HCT116 (cell line): ENCODE measurements around the gene RNPEP. TPM values are rescaled to one million over a fixed set of nuclear protein-coding genes. Genes with fewer than 3 reads are reported as not detected.

Source experiments
- ATAC-seq: fragments of 200-7000 bp; cut with Tn5 transposase; 2 replicates; pipeline ENCODE4 v1.9.1; 2020; ENCODE audit warnings: mild to moderate bottlenecking, moderate library complexity
- BruUV-seq: library from RNA; stranded (reverse); fragments of 400-500 nt; replicated peaks from 2 replicates; lab custom pipeline; 2021; lab: Mats Ljungman, UMichigan
- CTCF ChIA-PET: fragments of 300-600 bp; sonication (Branson Sonifier 250); formaldehyde crosslinking; loops from one replicate; lab custom pipeline; 2021; ENCODE audit warnings: antibody characterized with exemption; lab: Charles Lee
- POLR2A ChIA-PET: fragments of 300-600, 350-600 bp; sonication (Branson Sonifier 250); formaldehyde crosslinking; loops from one replicate; lab custom pipeline; 2021; ENCODE audit warnings: antibody characterized with exemption; lab: Charles Lee
- RAD21 ChIA-PET, 2 experiments: fragments of 300-600 bp; sonication (Branson Sonifier 250); formaldehyde crosslinking; loops; one replicate each; lab custom pipeline; 2023; ENCODE audit warnings: low total read pairs in 2 of 2; ENCODE audit not compliant: uncharacterized antibody in 2 of 2, unreplicated experiment in 2 of 2, low non-redundant PET in 1 of 2; lab: Charles Lee
- DNase-seq: peaks from one replicate; pipeline ENCODE4 v3.0.0-alpha.2; 2010; ENCODE audit warnings: low read depth, low spot score
- H2AFZ ChIP-seq: fragments of 200-600 bp; shearing (Covaris generic), sonication (generic); 2 replicates; pipeline ENCODE4 v1.6.1; 2017; ENCODE audit warnings: low read depth, mixed run types, mixed read lengths, antibody characterized with exemption, low read length; ENCODE audit not compliant: poor library complexity, severe bottlenecking
- H3K27ac ChIP-seq: 2 replicates; pipeline ENCODE4 v1.5.1; 2012; ENCODE audit warnings: low read depth, low read length
- H3K27me3 ChIP-seq: fragments of 200-600 bp; sonication (generic); 2 replicates; pipeline ENCODE4 v1.6.1; 2016; ENCODE audit warnings: mixed run types, low read length, mixed read lengths; ENCODE audit not compliant: insufficient read depth
- H3K36me3 ChIP-seq, 2 experiments: fragments of 200-500 bp in 1 of 2; fragments of 200-600 bp in 1 of 2; sonication (Bioruptor generic) in 1 of 2; sonication (generic) in 1 of 2; 2 replicates each; pipeline versions ENCODE4 v1.5.1 to v1.6.1; 2014 to 2016; ENCODE audit warnings: low read length in 2 of 2, inconsistent platforms in 1 of 2, mixed read lengths in 1 of 2, mixed run types in 1 of 2; ENCODE audit not compliant: insufficient read depth in 2 of 2, control insufficient read depth in 1 of 2
- H3K4me1 ChIP-seq, 2 experiments: fragments of 200-600 bp in 1 of 2; sonication (generic) in 1 of 2; 2 replicates each; pipeline versions ENCODE4 v1.5.1 to v1.6.1; 2012 to 2017; ENCODE audit warnings: low read length in 2 of 2, inconsistent platforms in 1 of 2, mild to moderate bottlenecking in 1 of 2, mixed read lengths in 1 of 2, mixed run types in 1 of 2, moderate library complexity in 1 of 2; ENCODE audit not compliant: insufficient read depth in 2 of 2, control insufficient read depth in 1 of 2
- H3K4me2 ChIP-seq: fragments of 200-600 bp; sonication (generic); 2 replicates; pipeline ENCODE4 v1.6.1; 2017; ENCODE audit warnings: mixed run types, low read length, mixed read lengths
- H3K4me3 ChIP-seq, 2 experiments: fragments of 200-600 bp in 1 of 2; sonication (generic) in 1 of 2; replicated peaks in 1 of 2; 2 replicates each; pipeline ENCODE4 v1.5.1; 2011 to 2016; ENCODE audit warnings: low read length in 2 of 2, control low read depth in 1 of 2, low read depth in 1 of 2, mild to moderate bottlenecking in 1 of 2, mixed read lengths in 1 of 2, mixed run types in 1 of 2
- H3K79me2 ChIP-seq: fragments of 200-600 bp; sonication (generic); 2 replicates; pipeline ENCODE4 v1.6.1; 2017; ENCODE audit warnings: mild to moderate bottlenecking, mixed run types, low read length, moderate library complexity, mixed read lengths; ENCODE audit not compliant: insufficient read depth
- H3K9ac ChIP-seq: fragments of 200-600 bp; sonication (generic); 2 replicates; pipeline ENCODE4 v1.6.1; 2016; ENCODE audit warnings: low read length, mixed read lengths
- H3K9me2 ChIP-seq: fragments of 200-600 bp; sonication (generic), shearing (Covaris generic); 2 replicates; pipeline ENCODE4 v1.6.1; 2017; ENCODE audit warnings: mixed run types, mild to moderate bottlenecking, moderate library complexity; ENCODE audit not compliant: insufficient read depth
- H3K9me3 ChIP-seq, 2 experiments: fragments of 200-500 bp in 1 of 2; fragments of 200-600 bp in 1 of 2; sonication (Bioruptor generic) in 1 of 2; sonication (generic) in 1 of 2; 2 replicates each; pipeline ENCODE4 v1.6.1; 2014 to 2017; ENCODE audit warnings: low read length in 2 of 2, mixed read lengths in 2 of 2, inconsistent platforms in 1 of 2, low read depth in 1 of 2, mild to moderate bottlenecking in 1 of 2, mixed run types in 1 of 2, moderate library complexity in 1 of 2; ENCODE audit not compliant: control insufficient read depth in 1 of 2, insufficient read depth in 1 of 2
- H4K20me1 ChIP-seq: fragments of 200-600 bp; sonication (generic), shearing (Covaris generic); 2 replicates; pipeline ENCODE4 v1.6.1; 2017; ENCODE audit warnings: mixed run types, mild to moderate bottlenecking, moderate library complexity; ENCODE audit not compliant: insufficient read depth
- EGR1 ChIP-seq: IDR thresholded peaks from 2 replicates; pipeline ENCODE4 v1.6.1; 2012; ENCODE audit warnings: low read depth
- JUND ChIP-seq: IDR thresholded peaks from 2 replicates; pipeline ENCODE4 v1.6.1; 2012
- RAD21 ChIP-seq: IDR thresholded peaks from 2 replicates; pipeline ENCODE4 v1.6.1; 2012; ENCODE audit warnings: low read depth, mild to moderate bottlenecking
- REST ChIP-seq: IDR thresholded peaks from 2 replicates; pipeline ENCODE4 v1.6.1; 2012; ENCODE audit warnings: low read depth
- SP1 ChIP-seq: IDR thresholded peaks from 2 replicates; pipeline ENCODE4 v1.6.1; 2012; ENCODE audit warnings: low read depth
- ZFX ChIP-seq: fragments of 450-650 bp; IDR thresholded peaks from 2 replicates; pipeline ENCODE4 v1.6.1; 2017
- intact Hi-C: fragments of 100-400 bp; cut with micrococcal nuclease; formaldehyde crosslinking; loops from 2 replicates; pipeline ENCODE4 v1.10.0; 2022
- total RNA-seq: library from RNA; stranded (reverse); gene quantifications from one replicate; pipeline ENCODE4 v1.2.1, GENCODE V29; 2021; ENCODE audit not compliant: unreplicated experiment
- TF ChIP-seq, protein P1 (sequence below): IDR thresholded peaks from 2 replicates; pipeline ENCODE4 v1.6.1; 2011; ENCODE audit warnings: mild to moderate bottlenecking, low read length, moderate library complexity; ENCODE audit not compliant: insufficient replicate concordance; ENCODE audit errors: extremely low read depth
- TF ChIP-seq, protein P2 (sequence below), 3 experiments: fragments of 200-600 bp in 1 of 3; sonication (generic) in 1 of 3; IDR thresholded peaks in 2 of 3; conservative IDR thresholded peaks in 1 of 3; 2 replicates each; pipeline ENCODE4 v1.5.1; 2012 to 2017; ENCODE audit warnings: low read depth in 2 of 3, low read length in 2 of 3, antibody characterized with exemption in 1 of 3, borderline replicate concordance in 1 of 3, control low read depth in 1 of 3, mild to moderate bottlenecking in 1 of 3, mixed read lengths in 1 of 3, mixed run types in 1 of 3, moderate library complexity in 1 of 3; ENCODE audit not compliant: insufficient read depth in 1 of 3

Gene RNPEP
- total RNA-seq, 1 experiment from 2014 or later: 85.9 TPM

DNA sequence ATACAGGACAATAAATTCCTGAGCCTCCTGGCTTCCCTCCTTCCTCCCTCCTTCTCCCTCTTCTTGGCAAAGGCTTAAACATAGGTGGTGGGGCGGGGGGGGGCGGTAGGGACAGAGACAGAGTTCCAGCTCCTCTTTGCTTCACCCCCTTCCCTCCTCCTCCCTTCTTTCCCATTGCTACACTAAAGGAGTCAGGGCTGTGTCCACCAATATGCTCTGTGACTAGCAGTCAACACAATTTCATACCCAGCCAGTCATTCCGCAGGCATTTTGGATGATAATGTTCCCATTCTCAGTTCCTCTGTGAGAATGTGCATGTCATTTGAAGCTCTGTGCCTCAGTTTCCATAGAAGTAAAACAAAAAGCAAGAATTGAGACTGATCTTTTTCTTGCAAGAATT lies 37.8 kb upstream of the RNPEP start:
- no peak for ATAC-seq
- H3K4me2 ChIP-seq: no peak overlapping the region
- no peak overlapping the region for H3K4me3 ChIP-seq
- H3K9me3 ChIP-seq: no peaks in the 10 kb centered on the region
- ChIA-PET CTCF (interaction anchor here (1.1 kb wide), 1 partner anchor 49 kb away, joined by 5 read pairs; no protein-coding TSS in a partner anchor), POLR2A (no interaction called here), RAD21 (no interaction called here)
- no peak overlapping the region for H3K9ac ChIP-seq
- DNase-seq: no peak
- TF ChIP-seq, protein P1, sequence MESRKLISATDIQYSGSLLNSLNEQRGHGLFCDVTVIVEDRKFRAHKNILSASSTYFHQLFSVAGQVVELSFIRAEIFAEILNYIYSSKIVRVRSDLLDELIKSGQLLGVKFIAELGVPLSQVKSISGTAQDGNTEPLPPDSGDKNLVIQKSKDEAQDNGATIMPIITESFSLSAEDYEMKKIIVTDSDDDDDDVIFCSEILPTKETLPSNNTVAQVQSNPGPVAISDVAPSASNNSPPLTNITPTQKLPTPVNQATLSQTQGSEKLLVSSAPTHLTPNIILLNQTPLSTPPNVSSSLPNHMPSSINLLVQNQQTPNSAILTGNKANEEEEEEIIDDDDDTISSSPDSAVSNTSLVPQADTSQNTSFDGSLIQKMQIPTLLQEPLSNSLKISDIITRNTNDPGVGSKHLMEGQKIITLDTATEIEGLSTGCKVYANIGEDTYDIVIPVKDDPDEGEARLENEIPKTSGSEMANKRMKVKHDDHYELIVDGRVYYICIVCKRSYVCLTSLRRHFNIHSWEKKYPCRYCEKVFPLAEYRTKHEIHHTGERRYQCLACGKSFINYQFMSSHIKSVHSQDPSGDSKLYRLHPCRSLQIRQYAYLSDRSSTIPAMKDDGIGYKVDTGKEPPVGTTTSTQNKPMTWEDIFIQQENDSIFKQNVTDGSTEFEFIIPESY: no peak
- no peak for TF ChIP-seq RAD21
- H3K79me2 ChIP-seq: no peaks in the 10 kb centered on the region
- H3K36me3 ChIP-seq: no peaks in the 10 kb centered on the region
- no peak overlapping the region for H2AFZ ChIP-seq
- no peaks in the 10 kb centered on the region for H4K20me1 ChIP-seq
- BruUV-seq: no TSS peak
- H3K27ac ChIP-seq: no peak overlapping the region
- H3K4me1 ChIP-seq: peaks cover 10 to 11% of the 10 kb centered on the region in 2 experiments; a peak in 3 of 4 replicates
- peaks cover 11% of the 10 kb centered on the region for H3K27me3 ChIP-seq
- intact Hi-C loops: no loop called here
- H3K9me2 ChIP-seq: no peaks in the 10 kb centered on the region

GRCh38 chr1:201945157-201945556 lies 37.3 kb upstream of the RNPEP start:
- no peaks in the 10 kb centered on the region for H3K9me3 ChIP-seq
- peaks cover 10 to 11% of the 10 kb centered on the region in 2 experiments; a peak in 3 of 4 replicates for H3K4me1 ChIP-seq
- ChIA-PET POLR2A (interaction anchor here (1.0 kb wide), 1 partner anchor 10 kb away, joined by 5 read pairs; the partner anchor contains the start of gene TIMM17A), RAD21 (no interaction called here), CTCF (interaction anchor here (1.1 kb wide), 1 partner anchor 49 kb away, joined by 5 read pairs; no protein-coding TSS in a partner anchor)
- no TSS peak for BruUV-seq
- H3K79me2 ChIP-seq: no peaks in the 10 kb centered on the region
- H3K9me2 ChIP-seq: no peaks in the 10 kb centered on the region
- TF ChIP-seq REST (no peak), RAD21 (peak; percentile 25; the same call in 1 of the 2 replicates), ZFX (no peak), JUND (no peak), EGR1 (no peak), SP1 (no peak)
- TF ChIP-seq, protein P2, sequence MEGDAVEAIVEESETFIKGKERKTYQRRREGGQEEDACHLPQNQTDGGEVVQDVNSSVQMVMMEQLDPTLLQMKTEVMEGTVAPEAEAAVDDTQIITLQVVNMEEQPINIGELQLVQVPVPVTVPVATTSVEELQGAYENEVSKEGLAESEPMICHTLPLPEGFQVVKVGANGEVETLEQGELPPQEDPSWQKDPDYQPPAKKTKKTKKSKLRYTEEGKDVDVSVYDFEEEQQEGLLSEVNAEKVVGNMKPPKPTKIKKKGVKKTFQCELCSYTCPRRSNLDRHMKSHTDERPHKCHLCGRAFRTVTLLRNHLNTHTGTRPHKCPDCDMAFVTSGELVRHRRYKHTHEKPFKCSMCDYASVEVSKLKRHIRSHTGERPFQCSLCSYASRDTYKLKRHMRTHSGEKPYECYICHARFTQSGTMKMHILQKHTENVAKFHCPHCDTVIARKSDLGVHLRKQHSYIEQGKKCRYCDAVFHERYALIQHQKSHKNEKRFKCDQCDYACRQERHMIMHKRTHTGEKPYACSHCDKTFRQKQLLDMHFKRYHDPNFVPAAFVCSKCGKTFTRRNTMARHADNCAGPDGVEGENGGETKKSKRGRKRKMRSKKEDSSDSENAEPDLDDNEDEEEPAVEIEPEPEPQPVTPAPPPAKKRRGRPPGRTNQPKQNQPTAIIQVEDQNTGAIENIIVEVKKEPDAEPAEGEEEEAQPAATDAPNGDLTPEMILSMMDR (IDR thresholded peaks at IDR 0.05 in 2 of 3, conservative IDR thresholded peaks at IDR 0.05 in 1 of 3; ENCODE audit: borderline replicate concordance in 1 of 3, insufficient read depth in 1 of 3, low read depth in 2 of 3, low read length in 2 of 3): peak; percentile 13 to 55 (median 46); a peak in 4 of 6 replicates
- peak; percentile 36; the same call in 1 of the 2 replicates for ATAC-seq
- no peak for DNase-seq
- no peak overlapping the region for H2AFZ ChIP-seq
- H3K4me2 ChIP-seq: 0 out of 2 replicates have a peak overlapping the region, but pooled peaks have one; percentile 21
- H4K20me1 ChIP-seq: no peaks in the 10 kb centered on the region
- intact Hi-C loops: no loop called here
- H3K27me3 ChIP-seq: peaks cover 11% of the 10 kb centered on the region
- no peaks in the 10 kb centered on the region for H3K36me3 ChIP-seq
- no peak overlapping the region for H3K27ac ChIP-seq
- no peak overlapping the region for H3K4me3 ChIP-seq
- no peak overlapping the region for H3K9ac ChIP-seq
